Measurements from ENCODE around the gene MUC4.

- TF ChIP-seq EZH2 (IDR thresholded peaks at IDR 0.05; ENCODE audit: borderline replicate concordance, low read depth, low read length, poor library complexity, severe bottlenecking) = no peak
- TF ChIP-seq CTCF (conservative IDR thresholded peaks at IDR 0.05; ENCODE audit: low read depth, low read length) = no peak
Measured at GRCh38 chr3:195823999-195824398, 12.3 kb upstream of the MUC4 start.

Measured in A673 (cell line).